Loucy (cell line): Measurements from ENCODE around the gene MBNL3.

Experiments used
- H2AFZ ChIP-seq: fragments of 200-600 bp; sonication (generic); 2 replicates; pipeline ENCODE4 v1.6.0; 2016; ENCODE audit warnings: antibody characterized with exemption, mild to moderate bottlenecking, low read length, moderate library complexity
- H3F3A ChIP-seq: fragments of 200-600 bp; 2 replicates; pipeline ENCODE4 v1.6.0; 2016; ENCODE audit warnings: antibody characterized with exemption, low read depth, mild to moderate bottlenecking
- H3K27me3 ChIP-seq: fragments of 200-600 bp; sonication (generic); 2 replicates; pipeline ENCODE4 v1.6.1; 2014; ENCODE audit warnings: low read length, mild to moderate bottlenecking; ENCODE audit not compliant: insufficient read depth, poor library complexity, severe bottlenecking
- H3K36me3 ChIP-seq: fragments of 200-600 bp; sonication (generic); 2 replicates; pipeline ENCODE4 v1.6.1; 2016; ENCODE audit warnings: low read length; ENCODE audit not compliant: insufficient read depth
- H3K4me1 ChIP-seq: fragments of 200-600 bp; sonication (generic); 2 replicates; pipeline ENCODE4 v1.5.1; 2014; ENCODE audit warnings: low read length, mild to moderate bottlenecking; ENCODE audit not compliant: insufficient read depth, poor library complexity, severe bottlenecking
- H3K4me2 ChIP-seq: fragments of 200-600 bp; sonication (generic); 2 replicates; pipeline ENCODE4 v1.6.0; 2014; ENCODE audit warnings: antibody characterized with exemption, low read length, low read depth, mild to moderate bottlenecking; ENCODE audit not compliant: poor library complexity, severe bottlenecking
- H3K4me3 ChIP-seq: fragments of 200-600 bp; sonication (generic); 2 replicates; pipeline ENCODE4 v1.5.1; 2014; ENCODE audit warnings: low read length, mild to moderate bottlenecking, mixed read lengths; ENCODE audit not compliant: poor library complexity, severe bottlenecking
- H3K79me2 ChIP-seq: fragments of 200-600 bp; sonication (generic); 2 replicates; pipeline ENCODE4 v1.6.1; 2014; ENCODE audit warnings: low read length; ENCODE audit not compliant: insufficient read depth
- H3K9ac ChIP-seq: fragments of 200-600 bp; sonication (generic); 2 replicates; pipeline ENCODE4 v1.6.0; 2014; ENCODE audit warnings: mild to moderate bottlenecking, low read depth, low read length, moderate library complexity; ENCODE audit not compliant: poor library complexity, severe bottlenecking
- H3K9me2 ChIP-seq: fragments of 200-600 bp; sonication (generic); replicated peaks from 2 replicates; pipeline ENCODE4 v1.6.1; 2016; ENCODE audit warnings: low read depth, low read length, mixed read lengths
- H3K9me3 ChIP-seq: fragments of 200-600 bp; sonication (generic); 2 replicates; pipeline ENCODE4 v1.6.1; 2014; ENCODE audit warnings: mild to moderate bottlenecking, antibody characterized with exemption, low read length, low read depth; ENCODE audit not compliant: insufficient read depth
- H4K20me1 ChIP-seq: fragments of 200-600 bp; sonication (generic); 2 replicates; pipeline ENCODE4 v1.6.0; 2014; ENCODE audit warnings: antibody characterized with exemption, low read length, mild to moderate bottlenecking; ENCODE audit not compliant: insufficient read depth, poor library complexity, severe bottlenecking
- EZH2phosphoT487 ChIP-seq: fragments of 200-600 bp; IDR thresholded peaks from 2 replicates; pipeline ENCODE4 v1.6.1; 2018; ENCODE audit warnings: antibody characterized with exemption, mild to moderate bottlenecking, moderate library complexity, borderline replicate concordance
- TF ChIP-seq, protein P1 (sequence below): fragments of 200-600 bp; sonication (generic); conservative IDR thresholded peaks from 2 replicates; pipeline ENCODE4 v1.5.1; 2014; ENCODE audit warnings: mild to moderate bottlenecking, antibody characterized with exemption, low read length

Gene MBNL3

DNA sequence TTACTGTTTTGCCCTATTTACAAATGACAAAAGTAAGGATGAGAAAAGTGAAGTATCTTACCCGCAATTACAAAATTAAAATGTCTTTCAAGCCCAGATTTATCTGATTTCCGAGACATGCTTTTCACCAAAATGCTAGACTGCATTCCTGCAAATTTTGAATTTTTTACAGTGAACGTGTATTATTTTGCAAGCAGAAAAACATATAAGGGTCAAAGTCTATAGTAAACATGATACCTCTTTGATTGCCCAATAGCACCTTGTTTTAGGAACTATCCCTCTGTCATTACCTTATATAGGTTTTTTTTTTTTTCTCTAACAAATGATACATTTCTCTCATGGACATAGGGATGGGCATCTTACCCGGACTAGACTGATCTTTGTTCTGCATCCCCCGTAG is 135.4 kb downstream of the MBNL3 start:
- no peaks in the 10 kb centered on the region for H3K27me3 ChIP-seq
- no peak overlapping the region for H3K4me2 ChIP-seq
- H4K20me1 ChIP-seq = no peaks in the 10 kb centered on the region
- TF ChIP-seq, protein P1, sequence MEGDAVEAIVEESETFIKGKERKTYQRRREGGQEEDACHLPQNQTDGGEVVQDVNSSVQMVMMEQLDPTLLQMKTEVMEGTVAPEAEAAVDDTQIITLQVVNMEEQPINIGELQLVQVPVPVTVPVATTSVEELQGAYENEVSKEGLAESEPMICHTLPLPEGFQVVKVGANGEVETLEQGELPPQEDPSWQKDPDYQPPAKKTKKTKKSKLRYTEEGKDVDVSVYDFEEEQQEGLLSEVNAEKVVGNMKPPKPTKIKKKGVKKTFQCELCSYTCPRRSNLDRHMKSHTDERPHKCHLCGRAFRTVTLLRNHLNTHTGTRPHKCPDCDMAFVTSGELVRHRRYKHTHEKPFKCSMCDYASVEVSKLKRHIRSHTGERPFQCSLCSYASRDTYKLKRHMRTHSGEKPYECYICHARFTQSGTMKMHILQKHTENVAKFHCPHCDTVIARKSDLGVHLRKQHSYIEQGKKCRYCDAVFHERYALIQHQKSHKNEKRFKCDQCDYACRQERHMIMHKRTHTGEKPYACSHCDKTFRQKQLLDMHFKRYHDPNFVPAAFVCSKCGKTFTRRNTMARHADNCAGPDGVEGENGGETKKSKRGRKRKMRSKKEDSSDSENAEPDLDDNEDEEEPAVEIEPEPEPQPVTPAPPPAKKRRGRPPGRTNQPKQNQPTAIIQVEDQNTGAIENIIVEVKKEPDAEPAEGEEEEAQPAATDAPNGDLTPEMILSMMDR = no peak
- no peak for TF ChIP-seq EZH2phosphoT487
- H3K4me3 ChIP-seq = no peak overlapping the region
- no peaks in the 10 kb centered on the region for H3K9me3 ChIP-seq
- H3K79me2 ChIP-seq = no peaks in the 10 kb centered on the region
- no peaks in the 10 kb centered on the region for H3F3A ChIP-seq
- no peak overlapping the region for H3K9ac ChIP-seq
- H3K9me2 ChIP-seq = no peaks in the 10 kb centered on the region
- H3K4me1 ChIP-seq = no peaks in the 10 kb centered on the region
- H3K36me3 ChIP-seq = no peaks in the 10 kb centered on the region
- no peak overlapping the region for H2AFZ ChIP-seq

DNA sequence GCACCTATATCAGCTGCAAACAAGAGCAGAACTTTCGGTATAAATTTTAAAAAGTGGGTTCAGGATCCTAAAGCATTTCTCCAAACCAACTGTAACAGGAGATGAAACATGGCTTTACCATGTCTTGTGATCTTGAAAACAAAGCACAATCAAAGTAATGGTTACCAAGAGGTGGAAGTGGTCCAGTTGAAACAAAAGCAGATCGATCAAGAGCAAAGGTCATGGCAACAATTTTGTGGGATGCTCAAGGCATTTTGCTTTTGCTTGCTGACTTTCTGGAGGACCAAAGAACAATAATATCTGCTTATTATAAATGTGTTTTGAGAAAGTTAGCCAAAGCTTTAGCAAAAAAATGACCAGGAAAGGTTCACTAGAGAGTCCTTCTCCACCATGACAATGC is 152.7 kb downstream of the MBNL3 start:
- Histone ChIP-seq H3K4me2 (no peak overlapping the region), H3K27me3 (no peaks in the 10 kb centered on the region), H3K9me2 (no peaks in the 10 kb centered on the region), H3K36me3 (no peaks in the 10 kb centered on the region), H4K20me1 (no peaks in the 10 kb centered on the region), H3K79me2 (no peaks in the 10 kb centered on the region), H3K4me3 (no peak overlapping the region), H3K9me3 (no peaks in the 10 kb centered on the region), H3K9ac (no peak overlapping the region), H3F3A (no peaks in the 10 kb centered on the region), H3K4me1 (no peaks in the 10 kb centered on the region), H2AFZ (no peak overlapping the region)
- no peak for TF ChIP-seq EZH2phosphoT487

DNA sequence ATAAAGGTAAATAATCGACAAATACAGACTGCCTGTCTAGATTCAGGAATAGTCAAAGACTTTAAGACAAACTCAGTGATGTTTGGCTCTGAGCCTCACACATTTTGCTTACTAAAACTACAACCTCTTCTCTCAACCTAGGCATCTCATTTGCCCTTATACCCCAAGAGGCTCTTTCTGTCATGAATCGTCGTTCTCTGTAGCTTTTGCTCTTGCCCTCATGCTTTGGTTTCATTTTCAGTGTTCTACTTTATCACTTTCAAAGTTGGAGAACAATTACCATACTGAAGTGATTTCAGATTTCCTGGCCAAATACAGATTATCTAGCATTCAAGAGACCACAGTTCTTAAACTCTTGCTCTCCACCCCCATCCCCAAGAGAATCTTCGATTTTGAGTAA is 155.5 kb downstream of the MBNL3 start:
- Histone ChIP-seq H3F3A (no peaks in the 10 kb centered on the region), H3K9me3 (no peaks in the 10 kb centered on the region), H4K20me1 (no peaks in the 10 kb centered on the region), H3K79me2 (no peaks in the 10 kb centered on the region), H3K4me2 (no peak overlapping the region), H2AFZ (no peak overlapping the region), H3K27me3 (no peaks in the 10 kb centered on the region), H3K36me3 (no peaks in the 10 kb centered on the region), H3K9ac (no peak overlapping the region), H3K4me3 (no peak overlapping the region), H3K9me2 (no peaks in the 10 kb centered on the region), H3K4me1 (no peaks in the 10 kb centered on the region)
- no peak for TF ChIP-seq EZH2phosphoT487
- TF ChIP-seq, protein P1 = no peak

DNA sequence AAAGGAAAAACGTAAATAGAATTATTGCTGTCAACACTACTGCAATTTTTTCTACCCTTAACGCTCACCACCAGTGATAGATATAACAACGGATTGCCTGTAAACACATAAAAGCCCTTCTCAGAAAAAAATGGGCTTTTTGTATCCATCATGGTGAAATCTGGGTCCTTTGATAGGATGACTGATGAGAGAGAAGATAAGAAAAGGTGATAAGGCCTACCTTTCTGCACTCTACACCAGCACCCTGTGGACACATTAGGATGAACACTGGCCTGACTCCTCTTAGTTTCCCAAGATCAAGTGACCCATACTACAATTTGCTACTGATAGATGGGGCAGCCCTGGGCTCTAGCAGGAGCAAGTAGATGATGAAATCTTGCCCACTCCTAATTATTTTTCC is 157.3 kb downstream of the MBNL3 start:
- no peak overlapping the region for H3K4me3 ChIP-seq
- no peaks in the 10 kb centered on the region for H3K27me3 ChIP-seq
- H3K79me2 ChIP-seq = no peaks in the 10 kb centered on the region
- no peaks in the 10 kb centered on the region for H3K36me3 ChIP-seq
- H3K9me2 ChIP-seq = no peaks in the 10 kb centered on the region
- TF ChIP-seq EZH2phosphoT487 = no peak
- TF ChIP-seq, protein P1 = no peak
- H3K4me1 ChIP-seq = no peaks in the 10 kb centered on the region
- no peaks in the 10 kb centered on the region for H3F3A ChIP-seq
- no peaks in the 10 kb centered on the region for H4K20me1 ChIP-seq
- no peaks in the 10 kb centered on the region for H3K9me3 ChIP-seq
- H3K4me2 ChIP-seq = no peak overlapping the region
- H3K9ac ChIP-seq = no peak overlapping the region
- H2AFZ ChIP-seq = no peak overlapping the region
